HG02588 (cell line): ENCODE data around the gene KAZALD1.

Source experiments
- ATAC-seq: cut with Tn5 transposase; IDR thresholded peaks from one replicate; pipeline ENCODE4 v1.9.1; 2021; ENCODE audit warnings: mild to moderate bottlenecking, moderate library complexity; ENCODE audit not compliant: unreplicated experiment

KAZALD1 gene

DNA sequence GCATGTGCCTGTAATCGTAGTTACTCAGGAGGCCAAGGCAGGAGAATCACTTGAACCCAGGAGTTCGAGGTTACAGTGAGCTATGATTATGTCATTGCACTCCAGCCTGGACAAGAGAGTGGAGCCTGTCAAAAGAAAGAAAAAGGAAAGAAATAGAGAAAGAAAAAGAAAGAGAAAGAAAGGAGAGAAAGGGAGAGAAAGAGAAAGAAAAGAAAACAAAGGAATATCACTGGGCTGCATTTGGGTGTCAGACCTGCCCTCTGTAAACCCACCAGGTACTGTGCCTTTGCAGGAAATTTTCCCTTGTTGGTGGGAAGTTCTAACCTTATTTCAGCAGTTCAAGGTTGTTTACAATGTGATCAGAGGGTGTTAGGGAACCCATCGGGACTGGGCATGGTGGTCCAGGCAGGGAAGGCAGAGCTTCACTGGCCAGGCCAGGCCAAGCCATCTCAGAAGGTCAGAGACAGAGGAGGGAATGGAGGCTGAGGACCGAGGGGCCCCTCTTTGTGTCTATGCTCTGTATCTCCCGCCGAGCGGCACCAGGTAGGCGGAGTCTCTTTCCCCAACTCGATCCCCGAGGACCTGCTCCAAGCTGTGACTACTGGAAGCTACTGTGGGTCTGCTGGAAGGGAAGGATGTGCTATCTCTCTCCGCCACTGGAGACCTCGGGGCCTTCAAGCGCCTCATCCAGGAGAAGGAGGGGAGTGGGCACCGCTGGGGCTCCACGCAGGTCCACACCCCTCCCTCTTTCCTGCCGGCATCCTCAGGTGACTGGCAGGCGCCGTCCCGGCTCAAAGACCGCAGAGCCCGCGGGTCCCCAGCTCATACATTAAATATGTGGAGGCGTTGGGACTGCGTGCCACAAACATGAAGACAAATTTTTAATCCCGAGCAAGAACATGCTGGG is 15.2 kb upstream of the KAZALD1 start:
- no peak for ATAC-seq

DNA sequence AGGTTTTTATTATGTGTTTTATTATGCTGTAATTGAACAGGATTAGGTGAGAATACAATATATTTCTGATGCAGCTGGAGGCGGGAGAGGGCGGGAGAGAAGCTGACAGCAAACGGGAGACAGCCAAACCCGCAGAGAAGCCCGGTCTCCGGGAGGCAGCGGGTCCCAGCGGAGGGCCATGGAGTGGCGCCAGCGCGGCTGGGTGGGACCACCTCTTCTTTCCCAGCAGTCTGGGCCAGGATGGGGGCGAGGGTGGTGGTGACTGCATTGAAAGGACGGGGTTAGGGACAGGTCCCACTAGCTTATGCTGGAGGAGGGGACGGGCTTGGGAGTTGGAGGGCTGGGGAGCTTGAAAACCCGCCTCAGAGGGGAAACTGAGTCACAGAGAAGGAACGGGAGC is 14.5 kb upstream of the KAZALD1 start:
- ATAC-seq = no peak

DNA sequence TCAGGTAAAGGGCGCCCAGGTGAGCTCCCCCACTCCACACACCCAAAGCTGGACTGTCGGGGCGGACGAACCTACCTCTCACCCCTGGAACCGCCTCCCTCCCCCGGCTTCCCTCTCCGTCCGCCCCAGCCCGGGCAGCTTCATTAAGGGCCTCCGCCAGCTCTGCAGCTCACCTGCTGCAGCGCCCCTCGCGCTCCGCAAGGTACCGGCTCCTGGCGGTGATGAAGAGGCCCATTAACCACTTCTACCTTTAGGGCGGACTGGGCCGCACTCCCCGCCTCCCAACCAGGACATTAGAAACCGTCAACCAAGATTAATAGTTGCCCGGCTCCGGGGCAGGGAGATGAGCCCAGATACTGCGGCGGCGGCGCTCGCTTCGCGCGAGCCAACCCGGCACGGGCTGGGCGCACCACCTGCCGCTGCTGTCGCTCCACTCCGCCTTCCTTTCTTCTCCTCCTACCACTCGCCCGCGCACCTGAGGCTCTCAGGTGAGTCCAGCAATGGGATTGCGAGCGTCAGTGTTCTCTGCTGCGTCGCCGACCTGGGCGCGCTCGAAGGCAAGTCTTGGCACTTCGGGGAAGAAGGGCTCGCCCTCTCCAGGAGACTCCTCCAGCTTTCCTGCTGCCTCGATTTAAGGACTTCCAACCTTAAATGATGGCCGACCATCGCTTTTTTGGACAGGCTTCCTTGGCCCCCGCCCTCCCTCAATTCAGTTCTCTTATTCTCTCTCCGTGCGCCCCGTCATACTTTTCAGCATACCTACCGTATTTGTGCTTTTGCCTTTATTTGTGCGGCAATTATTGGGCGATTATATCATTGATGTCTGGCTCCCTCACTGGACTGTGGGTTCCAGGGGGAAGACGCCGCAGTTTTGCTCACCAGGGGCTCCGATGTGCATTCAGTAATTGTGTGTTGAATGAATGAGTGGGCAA is 13.6 kb upstream of the KAZALD1 start:
- no peak for ATAC-seq

DNA sequence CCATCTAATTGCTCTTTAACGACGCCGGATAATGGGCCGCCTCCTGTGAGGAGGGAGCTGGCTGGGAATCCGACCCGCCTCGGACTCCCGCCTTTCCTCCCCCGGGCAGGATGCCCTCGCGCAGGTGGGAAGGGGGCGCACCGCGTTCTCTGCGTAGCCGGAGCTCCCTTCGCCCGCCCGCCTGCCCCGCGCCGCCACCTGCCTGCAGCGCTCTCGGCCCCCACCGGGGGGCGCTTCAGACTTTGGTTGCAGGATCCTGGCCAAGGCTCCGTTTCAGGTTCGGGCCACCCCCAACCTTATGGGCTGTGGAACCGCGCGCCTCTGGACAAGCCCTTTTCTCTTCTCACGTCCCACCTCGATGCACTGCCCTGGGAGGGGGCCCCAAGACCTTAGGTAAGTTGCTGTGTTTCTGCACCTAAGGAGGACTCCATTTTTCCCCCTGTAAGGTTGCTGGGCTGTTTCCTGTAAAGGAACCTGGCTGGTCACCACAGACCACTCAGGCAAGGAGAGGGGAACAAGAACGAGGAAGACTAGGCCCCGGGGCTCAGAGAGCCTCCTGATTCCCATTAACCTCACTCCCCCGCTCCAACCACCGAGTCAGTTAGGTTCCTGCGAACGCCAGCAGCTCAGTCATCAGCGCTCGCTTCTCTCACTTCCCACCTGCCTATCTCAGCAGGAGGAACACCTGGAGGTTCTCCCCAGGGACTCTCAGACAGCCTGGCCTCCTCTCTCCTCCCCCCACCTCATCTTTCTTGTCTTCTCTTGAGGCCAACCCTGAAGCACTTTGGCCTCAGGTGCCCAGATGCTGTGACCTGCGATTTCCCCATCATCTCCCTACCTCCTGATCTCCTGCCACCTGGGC is 11.3 kb upstream of the KAZALD1 start:
- ATAC-seq = no peak

DNA sequence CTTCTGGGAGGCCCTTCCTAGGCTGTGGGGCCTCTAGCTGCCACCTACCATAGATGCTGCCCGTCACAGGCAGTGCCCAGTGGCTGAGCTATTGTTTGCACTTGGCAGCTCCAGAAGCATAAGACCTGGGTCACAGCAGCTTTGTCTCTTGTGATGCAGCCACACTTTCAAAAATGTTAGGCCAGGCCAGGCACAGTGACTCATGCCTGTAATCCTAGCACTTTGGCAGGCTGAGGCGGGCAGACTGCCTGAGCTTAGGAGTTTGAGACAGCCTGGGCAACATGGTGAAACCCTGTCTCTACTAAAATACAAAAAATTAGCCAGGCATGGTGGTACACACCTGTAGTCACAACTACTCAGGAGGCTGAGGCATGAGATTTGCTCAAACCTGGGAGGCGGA is 9.5 kb upstream of the KAZALD1 start:
- ATAC-seq = no peak

DNA sequence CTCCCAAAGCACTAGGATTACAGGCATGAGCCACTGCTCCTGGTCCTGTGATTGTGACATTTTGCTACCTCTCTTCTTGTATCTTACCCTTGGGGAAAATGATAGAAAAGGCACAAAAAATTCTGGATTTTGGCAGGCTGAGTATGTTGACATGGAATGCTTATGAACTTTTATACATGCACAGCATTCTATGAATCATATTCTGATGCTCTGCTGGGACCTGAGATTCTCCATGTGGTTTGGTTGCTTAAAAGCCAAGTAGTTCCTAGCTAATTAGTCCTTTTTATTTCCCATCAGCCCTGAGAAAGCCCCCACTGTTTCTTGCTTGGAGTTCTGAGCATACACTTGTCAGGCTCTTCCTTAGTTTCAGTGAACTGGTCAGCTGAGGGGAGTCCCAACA is 8.3 kb upstream of the KAZALD1 start:
- no peak for ATAC-seq

DNA sequence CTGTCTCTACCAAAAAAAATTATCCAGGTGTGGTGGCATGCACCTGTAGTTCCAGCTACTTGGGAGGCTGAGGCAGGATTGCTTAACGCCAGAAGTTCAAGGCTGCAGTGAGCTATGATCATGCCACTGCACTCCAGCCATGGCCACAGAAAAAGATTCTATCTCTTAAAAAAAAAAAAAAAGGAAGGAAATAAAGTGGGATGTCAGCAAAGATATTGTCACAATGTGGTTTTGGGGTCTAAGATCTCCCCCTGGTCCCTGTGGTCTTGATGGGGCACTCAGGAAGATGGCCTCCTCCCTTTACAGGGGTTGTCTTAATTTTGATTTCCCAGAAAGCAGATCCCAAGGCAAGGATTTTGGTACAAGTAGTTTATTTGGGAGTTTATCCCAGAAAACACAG is 7.4 kb upstream of the KAZALD1 start:
- ATAC-seq = no peak

DNA sequence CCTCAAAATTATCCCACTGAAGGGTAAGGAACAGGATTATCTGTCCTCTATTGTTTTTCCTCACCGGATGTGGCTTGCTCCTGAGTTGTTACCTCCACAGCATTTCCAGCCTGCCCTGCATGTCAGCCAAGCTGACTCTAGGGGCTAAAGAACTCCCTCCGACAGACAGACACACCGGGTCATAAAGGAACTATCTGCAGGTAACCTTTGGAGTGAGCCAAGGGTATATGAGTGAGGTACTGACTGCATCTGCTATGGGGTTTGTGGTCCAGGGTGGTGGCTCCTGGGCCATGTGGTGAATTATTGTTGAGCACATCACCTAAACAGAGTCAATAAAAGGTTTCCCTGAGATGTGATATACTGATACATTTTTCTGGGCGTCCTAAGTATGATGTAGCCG is 6.9 kb upstream of the KAZALD1 start:
- no peak for ATAC-seq

DNA sequence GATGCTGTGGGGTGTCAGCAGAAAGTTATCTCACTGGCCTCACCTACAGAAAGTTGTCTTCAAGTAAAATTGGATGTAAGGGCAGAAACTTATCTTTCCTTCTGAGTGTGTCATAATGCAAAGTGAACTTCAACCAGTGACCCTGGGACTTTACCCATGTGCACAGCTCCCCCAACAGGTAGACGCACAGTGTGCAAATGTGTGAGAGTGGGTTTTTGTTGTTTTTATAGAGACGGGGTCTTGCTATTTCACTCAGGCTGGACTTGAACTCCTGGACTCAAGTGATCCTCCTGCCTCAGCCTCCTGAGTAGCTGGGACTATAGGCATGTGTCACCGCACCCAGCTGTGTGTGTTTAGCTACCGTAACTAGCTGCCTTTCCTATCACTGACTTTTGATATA is 6.4 kb upstream of the KAZALD1 start:
- no peak for ATAC-seq

DNA sequence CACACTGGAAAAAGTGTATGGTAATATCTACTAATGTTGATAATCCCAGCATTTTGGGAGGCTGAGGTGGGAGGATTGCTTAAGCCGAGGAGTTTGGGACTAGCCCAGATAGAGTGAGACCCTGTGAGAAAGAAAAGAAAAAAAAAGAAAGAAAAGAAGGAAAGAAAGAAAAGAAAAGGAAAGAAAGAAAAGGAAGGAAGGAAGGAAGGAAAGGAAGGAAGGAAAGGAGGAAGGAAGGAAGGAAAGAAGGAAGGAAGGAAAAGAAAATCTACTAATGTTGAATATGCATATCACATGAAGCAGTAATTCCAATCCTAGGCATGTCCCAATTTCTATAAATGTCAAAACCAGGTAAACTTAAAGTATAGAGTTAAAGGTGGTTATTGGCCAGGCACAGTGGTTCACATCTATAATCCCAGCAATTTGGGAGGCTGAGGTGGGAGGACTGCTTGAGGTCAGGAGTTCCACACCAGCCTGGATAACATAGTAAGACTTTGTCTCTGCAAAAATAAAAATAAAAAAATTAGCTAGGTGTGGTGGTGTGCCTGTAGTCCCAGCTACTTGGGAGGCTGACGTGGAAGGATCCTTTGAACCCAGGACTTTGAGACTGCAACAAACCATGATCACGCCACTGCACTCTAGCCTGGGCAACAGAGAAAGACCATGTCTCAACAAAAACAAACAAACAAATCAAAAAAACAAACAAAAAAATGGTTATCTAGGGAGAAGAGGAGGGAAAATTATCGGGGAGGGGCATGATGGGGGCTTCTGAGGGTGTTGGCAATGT is 5.2 kb upstream of the KAZALD1 start:
- ATAC-seq = no peak

DNA sequence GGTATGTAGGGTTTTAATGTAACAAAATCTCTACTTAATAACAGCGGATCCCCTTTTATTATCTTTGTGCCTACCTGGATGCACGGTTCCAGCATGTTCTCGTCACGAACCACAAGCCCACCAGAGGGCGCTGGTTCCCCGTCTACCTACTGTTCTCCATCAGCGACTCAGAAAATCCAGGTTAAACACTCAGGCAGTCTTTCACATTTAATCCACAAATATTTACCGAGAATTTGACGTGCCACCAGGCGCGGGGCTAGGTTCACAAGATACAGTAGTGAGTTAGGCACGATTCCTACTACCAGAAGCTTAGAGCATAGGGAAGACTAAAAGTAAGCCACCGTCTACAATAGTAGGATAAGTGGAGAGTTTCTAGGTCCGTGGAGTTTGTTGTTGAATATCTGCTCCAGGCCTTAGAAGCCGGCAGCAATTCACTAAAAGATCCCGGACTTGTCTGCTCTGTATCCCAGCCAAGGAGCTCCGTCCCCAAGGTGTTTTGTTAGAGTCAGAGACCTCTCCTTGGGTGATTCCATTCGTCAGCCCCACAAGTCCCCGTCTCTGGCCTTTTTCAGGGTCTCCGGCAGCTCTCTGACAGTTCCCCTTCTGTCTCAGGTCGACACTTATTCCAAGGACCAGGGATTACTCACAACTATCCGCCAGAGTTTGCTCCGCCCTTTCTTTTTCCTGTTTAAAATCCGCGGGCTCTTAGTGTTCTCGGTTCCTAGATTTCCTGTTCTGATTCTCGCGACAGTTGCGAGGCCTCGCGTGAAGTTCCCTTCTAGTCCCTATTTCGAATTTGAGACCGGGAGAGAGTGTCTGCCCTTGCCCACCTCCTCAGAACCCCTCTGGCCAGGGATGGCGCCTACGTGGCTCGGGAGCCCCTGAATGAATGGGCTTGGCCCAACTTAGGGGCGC is 1.5 kb upstream of the KAZALD1 start:
- ATAC-seq = peak; percentile 37

DNA sequence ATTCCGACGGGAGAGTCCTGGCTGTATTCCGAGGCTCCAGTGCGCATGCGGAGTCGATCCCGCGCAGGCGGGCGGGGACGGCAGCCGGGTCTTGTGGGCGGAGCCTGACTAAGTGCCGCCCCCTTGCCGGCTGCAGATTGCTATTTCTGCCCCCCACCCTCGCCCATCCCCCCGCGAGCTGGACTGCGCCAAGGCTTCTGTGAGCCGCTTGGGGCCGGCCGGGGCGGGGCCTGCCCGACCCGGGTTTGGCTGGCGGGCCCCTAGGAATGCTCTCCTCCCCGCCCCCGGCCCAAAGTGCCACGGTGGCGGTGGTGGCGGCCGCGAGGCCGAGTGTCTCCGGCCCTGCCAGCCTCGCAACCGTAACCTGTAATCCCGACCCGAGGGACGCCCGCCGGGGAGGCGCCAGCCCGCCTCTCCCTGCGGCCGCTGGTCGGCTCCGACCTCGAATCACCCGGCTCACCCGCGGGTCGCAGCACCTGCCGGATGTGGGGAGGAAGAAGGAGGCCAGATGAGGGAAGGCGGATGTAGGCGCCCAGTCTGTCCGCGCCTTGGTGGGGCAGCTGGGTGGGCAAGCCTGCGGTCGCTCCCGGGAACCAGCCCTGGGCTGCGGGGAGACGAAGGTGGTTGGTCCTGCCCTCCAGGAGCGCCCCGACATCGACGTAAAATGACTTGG is 702 bp upstream of the KAZALD1 start:
- ATAC-seq = peak; percentile 56

DNA sequence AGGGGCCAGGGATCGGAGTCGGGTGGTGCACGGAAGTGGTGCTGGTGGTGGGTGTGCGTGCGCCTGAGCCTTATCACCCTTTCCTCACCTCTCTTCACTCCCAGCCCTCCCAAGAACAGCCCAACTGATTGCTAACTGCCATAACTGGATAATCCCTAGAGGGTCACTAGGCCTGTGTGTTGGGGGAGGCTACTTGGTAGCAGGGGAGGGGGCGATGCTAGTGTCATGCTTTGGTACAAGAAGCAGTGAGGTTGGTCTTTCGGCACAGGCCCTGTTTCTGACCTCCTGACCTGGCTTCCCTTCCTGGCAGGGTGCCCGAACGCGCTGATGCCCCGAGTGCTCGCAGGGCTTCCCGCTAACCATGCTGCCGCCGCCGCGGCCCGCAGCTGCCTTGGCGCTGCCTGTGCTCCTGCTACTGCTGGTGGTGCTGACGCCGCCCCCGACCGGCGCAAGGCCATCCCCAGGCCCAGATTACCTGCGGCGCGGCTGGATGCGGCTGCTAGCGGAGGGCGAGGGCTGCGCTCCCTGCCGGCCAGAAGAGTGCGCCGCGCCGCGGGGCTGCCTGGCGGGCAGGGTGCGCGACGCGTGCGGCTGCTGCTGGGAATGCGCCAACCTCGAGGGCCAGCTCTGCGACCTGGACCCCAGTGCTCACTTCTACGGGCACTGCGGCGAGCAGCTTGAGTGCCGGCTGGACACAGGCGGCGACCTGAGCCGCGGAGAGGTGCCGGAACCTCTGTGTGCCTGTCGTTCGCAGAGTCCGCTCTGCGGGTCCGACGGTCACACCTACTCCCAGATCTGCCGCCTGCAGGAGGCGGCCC is 652 bp downstream of the KAZALD1 start:
- ATAC-seq = peak; percentile 27

DNA sequence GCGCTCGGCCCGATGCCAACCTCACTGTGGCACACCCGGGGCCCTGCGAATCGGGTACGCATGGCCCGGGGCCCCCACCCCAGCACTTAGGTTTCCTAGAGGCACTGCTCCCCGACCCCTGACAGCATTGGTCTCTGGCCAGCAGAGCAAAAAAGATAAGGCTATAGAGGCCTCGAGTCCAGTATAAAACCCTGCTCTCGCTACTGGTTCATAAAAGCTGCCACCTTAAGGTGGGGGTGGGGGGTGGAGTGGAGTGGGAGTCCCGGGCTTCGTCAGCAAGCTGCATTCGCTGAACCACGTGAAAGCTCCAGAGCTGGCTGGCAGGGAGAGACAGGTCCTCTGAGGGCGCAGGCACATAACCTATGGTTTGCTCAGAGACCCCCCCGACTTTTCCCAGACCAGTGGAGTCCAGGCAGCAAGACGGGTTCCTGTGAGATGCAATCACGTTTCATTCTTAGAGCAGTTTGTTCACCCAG is 1.3 kb downstream of the KAZALD1 start:
- no peak for ATAC-seq

DNA sequence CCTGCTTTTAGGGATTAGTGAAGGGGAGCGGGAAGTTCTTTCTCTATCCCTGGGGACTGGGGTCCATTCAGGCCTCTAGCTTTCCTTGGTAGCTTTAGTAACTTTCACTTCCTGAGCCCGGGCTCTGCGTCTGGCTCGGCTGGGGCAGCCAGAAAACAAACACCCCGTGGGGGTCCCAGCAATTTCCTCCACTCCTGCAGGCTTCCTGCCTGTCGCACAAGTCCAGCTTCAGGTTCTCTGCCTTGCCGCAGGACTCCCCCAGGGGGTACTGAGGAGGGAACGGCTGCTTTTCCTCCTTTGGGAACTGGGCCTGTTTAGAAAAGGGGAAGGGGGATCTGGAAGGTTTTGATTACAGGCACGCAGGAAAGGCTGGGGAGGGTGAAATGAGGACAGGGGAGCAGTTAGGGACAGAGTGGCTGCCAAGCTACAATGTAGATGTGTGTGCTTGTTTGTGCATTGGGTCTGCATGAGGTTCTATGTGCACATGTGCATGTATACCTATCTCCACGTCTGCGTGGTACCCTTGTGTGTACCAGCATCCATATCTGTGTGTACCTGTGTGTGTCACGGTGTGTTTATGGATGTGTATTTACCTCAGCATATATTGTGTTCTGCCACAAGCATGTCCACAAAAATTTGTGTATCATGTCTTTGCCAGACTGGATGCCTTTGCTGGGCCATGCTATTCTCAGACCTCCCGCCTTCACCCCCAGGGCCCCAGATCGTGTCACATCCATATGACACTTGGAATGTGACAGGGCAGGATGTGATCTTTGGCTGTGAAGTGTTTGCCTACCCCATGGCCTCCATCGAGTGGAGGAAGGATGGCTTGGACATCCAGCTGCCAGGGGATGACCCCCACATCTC is 2.0 kb downstream of the KAZALD1 start:
- no peak for ATAC-seq

DNA sequence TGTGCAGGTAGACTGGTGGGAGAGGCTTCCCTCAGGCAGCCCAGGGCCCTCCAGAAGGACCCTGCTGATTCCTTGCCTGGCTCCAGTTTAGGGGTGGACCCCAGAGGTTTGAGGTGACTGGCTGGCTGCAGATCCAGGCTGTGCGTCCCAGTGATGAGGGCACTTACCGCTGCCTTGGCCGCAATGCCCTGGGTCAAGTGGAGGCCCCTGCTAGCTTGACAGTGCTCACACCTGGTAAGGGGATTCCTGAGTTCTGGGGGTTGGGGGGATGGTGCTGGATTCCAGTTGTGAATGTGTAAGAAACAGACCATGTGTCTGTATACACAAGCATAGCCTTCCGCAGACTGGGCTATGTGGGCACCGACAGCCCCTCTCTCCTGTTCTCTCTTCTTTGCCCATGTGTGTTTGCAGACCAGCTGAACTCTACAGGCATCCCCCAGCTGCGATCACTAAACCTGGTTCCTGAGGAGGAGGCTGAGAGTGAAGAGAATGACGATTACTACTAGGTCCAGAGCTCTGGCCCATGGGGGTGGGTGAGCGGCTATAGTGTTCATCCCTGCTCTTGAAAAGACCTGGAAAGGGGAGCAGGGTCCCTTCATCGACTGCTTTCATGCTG is 2.7 kb downstream of the KAZALD1 start:
- no peak for ATAC-seq
